Activated CD8-positive, alpha-beta memory T cell treated with anti-CD3 and anti-CD28 coated beads for 4 hours (primary cell): ENCODE results near the gene KCNMB4.
"Not testable (repeated sequence)": the region's sequence is repeated elsewhere in the genome, so short reads cannot be mapped to it uniquely, and the experiment has no call there.

Experiments used
- DNase-seq, 2 donors: peaks; one replicate each; pipeline ENCODE4 v3.0.0-alpha.2; 2020; ENCODE audit warnings: low read depth in 2 of 2

Gene KCNMB4

DNA sequence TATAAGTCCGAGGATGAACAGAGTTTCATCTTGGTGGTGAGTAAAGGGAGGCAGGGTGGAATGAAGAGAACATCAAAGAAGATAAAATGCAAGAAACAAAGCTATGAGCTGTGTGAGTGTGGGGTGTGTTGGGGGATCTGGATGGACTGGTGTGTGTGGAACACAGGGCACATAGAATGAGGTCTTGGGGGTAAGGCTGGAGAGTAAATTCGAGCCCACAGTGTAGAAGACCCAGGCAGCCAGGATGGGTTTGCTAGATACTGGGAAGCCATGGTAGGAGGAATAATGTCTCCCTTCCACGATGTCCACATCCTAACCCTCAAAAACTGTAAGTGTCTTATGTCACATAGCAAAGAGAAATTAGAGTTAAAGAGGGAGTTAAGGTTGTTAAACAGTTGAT lies 6.8 kb downstream of the KCNMB4 start:
- no peak for DNase-seq

DNA sequence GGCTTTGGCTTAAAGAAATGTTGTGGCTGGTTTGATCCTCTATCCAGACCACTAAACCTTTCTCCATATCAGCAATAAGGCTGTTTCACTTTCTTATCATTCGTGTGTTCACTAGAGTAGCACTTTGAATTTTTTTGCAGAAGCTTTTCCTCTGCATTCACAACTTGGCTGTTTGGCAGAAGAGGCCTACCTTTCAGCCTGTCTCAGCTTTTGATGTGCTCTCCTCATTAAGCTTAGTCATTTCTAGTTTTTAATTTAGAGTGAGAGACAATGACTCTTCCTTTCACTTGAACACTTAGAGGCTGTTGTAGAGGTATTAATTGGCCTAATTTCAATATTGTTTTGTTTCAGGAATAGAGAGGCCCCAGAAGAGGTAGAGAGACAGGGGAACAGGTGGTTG lies 13.8 kb downstream of the KCNMB4 start:
- DNase-seq: no peak

DNA sequence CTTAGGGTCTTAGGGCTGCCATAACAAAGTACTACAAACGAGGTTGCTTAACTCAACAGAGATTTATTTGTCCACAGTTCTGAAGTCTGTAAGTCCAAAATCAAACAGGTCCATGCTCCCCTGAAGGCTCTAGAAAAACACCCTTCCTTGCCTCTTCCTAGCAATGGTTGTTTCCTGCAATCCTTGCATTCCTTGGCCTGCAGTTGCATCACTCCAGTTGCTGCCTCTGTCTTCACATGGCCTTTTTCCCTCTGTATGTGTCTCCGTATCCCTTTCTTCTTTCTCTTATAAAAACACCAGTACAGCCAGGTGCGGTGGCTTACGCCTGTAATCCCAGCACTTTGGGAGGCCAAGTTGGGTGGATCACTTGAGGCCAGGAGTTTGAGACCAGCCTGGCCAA lies 17.4 kb downstream of the KCNMB4 start:
- DNase-seq: no peak

DNA sequence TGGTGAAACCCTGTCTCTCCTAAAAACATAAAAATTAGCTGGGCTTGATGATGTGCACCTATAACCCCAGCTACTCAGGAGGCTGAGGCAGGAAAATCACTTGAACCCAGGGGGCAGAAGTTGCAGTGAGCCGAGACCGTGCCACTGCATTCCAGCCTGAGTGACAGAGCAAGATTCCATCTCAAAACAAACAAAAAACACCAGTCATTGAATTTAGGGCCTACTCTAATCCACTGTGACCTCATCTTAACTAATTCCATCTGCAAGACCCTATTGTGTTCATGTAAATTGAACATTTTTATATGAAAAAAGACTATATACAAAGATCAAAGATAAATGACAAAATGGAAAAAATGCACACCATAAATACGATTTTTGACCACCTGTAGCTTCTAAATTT lies 17.8 kb downstream of the KCNMB4 start:
- DNase-seq: no peak

DNA sequence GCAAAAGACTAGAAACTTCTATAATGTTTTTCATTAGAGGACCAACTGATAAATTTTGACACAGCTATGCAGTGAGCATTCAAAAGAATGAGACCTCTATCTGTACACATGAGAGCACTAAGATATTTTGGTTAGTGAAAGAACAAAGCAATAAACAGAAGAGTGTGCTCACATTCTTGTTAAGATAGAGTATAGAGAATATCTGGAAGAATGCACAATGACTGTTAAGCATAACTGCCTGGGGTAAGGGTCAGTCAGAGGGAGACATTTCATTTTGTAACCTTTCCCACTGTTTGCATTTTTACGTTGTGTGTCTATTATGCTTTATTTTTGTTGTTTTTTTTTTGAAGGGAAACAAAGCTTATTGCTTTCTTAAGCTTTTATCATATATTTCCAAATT lies 20.7 kb downstream of the KCNMB4 start:
- DNase-seq: no peak

DNA sequence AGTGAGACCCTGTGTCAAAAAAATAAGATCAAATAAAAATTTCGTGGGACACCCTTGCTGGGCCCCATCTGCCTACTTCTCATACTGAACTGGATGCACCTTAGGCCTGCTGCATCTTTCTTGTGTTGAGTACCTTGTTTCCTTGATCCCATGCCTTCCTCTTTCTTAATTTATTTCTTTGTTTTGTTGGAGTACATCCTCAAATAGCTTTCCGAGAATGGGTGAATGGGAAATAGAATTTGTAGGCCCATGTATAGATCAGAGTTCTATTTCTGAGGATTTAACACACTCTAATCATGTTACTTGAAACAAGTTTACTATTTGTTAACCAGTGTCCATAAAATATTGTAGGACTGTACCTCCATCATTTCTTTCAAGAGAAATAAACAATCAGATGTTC lies 23.6 kb downstream of the KCNMB4 start:
- no peak for DNase-seq

DNA sequence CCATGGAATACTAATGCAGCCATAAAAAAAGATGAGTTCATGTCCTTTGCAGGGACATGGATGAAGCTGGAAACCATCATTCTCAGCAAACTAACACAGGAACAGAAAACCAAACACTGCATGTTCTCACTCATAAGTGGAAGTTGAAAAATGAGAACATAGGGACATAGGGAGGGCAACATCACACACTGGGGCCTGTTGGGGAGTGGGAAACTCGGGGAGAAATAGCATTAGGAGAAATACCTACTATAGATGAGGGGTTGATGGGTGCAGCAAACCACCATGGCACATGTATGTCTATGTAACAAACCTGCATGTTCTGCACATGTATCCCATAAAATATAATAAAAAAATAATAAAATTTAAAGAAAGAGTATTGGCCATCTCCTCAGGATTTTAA lies 26.5 kb downstream of the KCNMB4 start:
- not testable (repeated sequence) for DNase-seq

DNA sequence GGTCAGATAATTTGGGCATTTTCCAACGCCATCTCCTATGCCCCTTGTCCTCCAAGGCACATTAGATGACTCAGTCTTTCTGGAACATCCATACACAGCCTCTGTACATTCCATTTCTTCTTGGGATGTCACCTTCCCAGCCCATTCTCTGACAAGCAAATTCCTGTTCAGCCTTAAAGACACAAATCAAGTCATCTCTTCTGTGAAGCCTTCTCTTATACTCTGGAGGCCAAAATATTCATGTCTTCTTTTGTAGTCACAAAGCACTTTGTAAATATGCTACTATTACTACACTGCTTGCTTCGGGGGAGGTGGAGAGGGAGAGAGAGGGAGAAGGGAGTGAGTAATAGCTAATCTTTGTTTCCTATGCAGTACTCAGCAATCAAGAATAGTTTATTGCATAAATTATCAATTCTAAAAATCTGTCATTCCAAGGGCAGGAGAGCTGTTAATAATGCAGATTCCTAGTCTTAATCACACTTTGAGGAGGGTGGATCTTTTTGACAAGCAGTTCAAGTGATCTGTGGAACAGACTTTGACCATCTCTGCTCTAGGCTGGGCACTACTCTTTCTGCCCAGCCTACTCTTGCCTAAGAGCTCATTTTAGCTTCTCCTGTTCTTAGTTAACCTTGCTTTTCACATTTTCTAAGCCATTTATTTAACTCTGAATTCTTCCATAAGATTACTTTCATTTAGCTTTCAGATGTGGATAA lies 27.9 kb downstream of the KCNMB4 start:
- DNase-seq: no peak

DNA sequence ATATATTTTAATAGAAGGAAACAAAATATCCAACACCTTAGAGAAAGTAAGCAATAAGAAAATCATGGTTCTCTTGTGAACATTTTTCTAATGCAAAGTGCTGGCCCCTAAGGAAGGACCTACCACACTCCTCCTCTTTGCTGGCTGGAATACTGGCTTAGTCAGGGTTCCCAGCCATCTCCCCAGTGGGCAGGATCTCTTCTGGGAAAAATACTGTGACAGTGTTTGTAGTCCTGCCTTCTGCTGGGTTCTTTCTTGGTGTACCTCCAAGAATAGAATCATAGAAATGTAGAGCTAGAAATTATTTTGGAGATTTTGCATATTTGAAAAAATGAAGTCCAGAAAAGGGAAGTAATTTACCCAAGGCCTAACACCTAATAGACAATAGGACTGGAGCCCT lies 31.9 kb downstream of the KCNMB4 start:
- no peak for DNase-seq

DNA sequence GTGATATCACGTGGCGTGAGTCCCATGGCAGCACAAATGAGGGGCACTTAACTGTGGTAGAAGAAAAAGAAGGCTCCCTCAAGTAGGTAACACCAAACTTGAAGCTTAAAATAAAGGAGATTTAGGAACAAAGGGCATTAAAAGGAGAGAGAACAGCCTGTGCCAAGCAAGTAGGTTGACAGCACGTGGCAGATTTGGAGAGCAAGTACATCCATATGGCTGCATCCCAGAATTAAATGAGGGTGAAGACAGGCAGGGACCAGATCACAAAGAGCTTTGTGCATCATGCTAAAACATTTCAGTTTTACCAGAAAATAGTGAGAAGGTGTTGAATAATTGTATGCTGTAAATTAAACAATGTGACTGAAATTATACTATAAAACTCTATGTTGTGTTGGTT lies 32.8 kb downstream of the KCNMB4 start:
- DNase-seq: no peak

DNA sequence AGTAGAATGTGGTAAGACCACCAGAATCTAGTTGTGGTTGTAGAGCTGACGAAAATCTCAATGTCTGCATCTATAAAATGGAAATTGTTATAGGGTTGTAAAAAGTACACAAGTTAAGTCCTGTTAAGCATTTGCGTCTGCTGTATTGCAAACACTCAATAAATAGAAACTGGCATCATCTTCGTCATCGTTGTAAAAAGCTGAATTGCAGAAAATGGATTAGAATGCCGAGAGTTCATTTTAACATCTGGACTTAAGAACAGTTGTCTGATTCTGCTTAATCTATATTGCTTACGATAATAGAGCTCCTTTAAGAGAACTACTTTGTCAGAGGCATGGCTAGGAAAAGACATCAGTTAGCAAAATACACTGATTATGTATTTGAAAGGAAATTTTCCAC lies 33.2 kb downstream of the KCNMB4 start:
- no peak for DNase-seq

DNA sequence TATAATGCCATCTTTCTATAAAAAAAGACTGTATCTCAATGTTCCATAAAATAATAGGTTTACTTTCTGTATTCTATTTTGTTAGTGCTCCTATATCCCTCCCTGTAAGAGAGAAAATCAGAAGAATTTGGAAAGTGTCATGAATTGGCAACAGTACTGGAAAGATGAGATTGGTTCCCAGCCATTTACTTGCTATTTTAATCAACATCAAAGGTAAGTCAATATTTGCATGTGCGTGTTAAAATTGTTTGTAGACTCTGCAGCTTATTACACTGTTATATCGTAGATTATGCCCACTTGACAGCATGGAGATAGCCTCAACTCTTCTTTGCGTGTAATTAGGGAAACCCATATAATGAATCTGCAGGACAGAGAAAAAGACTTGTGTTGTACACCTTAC lies 34.0 kb downstream of the KCNMB4 start:
- DNase-seq: no peak

DNA sequence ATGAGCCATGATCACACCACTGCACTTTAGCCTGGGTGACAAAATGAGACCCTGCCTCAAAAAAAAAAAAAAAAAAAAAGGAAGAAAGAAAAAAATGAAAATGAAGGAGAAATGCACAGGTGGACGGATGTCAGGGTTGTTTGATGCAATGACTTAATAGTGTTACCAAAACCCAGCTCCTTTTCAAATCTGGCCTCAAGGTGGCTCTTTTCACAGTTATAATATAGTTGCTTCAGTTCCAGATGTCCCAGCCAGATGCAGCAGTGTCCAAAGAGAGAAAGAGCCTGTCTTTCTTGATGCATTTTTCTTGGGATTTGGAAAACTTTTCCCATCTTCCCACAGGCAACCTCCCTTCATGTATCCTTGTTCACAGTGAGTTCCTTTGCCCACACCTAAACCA lies 36.5 kb downstream of the KCNMB4 start:
- DNase-seq: no peak

DNA sequence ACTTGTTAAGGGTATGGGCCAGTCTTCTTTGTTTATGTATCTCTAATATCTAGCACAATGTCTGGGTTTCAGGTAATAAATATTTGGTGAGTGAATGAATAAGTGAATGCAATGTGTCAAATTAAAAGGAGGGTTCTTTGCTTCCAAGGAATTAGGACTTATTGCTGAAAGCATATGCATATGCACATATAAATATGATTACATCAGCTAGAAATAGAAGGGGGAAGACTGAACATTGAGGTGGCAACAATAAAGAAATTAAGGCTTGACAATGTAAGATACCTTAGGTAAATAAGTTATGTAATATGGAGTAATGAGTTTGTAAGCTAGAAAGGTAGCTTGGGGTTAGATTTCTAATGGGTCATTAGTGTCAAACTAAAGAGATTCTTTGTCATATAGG lies 37.7 kb downstream of the KCNMB4 start:
- DNase-seq: no peak

DNA sequence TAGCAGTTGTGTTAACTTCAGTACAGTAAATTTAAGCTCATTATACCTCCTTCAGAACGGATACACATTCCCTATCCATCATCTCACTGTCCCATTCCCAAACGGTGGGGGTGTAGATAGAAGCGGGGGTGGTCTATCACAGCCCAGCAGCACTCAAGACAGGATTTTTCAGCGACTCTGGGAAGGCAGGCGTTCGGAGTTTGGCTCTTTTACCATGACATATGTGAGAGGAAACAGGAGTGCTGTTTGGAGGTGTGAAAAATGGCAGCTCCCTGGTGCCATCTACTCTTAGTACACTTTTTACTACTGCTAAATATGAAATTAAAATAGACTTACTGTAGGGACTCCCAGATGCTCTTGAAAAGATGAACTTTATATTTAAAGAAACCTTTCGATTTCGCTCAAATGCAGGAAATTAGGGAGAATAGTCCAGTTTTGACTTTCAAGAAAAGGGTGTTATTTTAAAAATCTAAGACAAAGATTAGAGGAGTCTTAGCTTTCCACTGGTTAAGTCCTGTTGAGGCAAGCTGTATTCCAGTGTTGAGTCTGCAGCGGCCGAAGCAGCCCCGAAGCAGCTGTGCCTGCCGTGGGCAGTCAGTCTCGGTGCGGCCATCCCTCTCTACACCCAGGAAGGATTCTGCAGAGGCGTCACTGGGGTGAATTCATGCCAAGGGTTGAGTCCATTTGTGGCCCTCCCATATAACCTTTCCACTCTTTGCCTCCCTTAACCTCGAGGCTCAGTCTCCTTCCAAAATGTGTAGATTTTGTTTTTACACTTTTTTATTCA lies 42.1 kb downstream of the KCNMB4 start:
- DNase-seq: no peak

DNA sequence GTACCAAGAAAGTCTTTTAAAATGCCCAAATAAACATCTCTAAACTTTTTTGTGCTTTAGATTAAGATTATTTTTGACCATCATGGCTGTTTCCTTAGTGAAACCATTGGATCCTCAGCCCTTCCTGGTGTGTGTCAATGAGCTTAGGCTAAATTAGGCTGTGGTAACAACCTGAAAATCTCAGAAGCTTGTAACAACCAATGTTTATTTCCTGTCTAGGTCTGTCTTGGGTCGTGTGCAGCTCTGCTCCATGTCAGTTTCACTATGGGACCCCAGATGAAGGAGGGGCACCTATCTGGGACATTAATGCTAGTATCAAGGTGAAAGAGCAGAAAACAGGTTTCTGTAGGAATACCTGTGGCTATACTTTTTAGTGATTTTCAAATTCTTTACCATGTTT lies 49.9 kb downstream of the KCNMB4 start:
- DNase-seq: no peak

DNA sequence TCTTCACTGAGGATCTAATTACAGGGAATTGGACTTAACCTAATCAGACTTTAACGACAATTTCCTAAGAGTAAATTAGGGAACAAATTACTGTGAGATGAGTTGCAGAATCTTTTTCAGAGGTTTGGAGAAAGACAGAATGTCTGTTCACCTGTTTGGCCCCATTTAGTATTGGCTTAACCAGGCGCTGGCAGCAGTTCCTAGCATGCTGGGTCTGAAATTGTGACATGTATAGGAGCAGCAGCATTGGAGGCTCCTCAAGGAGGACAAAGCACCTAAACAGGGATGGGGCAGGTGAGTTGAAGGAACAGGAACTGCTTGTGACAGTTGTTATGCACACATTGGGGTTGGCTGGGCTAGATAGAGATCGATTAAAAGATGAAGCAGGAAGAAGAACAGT lies 51.0 kb downstream of the KCNMB4 start:
- no peak for DNase-seq

DNA sequence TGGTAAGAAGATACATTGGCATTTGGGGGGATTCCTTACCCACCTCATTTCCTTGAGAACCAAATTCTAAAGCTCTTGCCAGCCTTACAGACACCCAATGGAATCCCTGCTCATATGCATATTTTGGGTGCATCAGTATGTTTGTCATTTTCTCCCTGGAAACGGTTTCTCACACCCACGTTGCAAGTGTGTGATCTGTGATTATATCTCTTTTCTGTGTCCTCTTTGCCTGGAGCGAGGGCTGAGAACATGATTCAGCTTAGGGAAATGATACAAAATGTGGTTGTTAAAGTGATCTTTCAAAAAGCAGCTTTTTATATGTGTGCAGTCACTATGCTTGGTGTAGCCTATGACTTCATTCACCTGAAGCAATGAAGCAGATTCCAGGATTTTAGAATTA lies 52.0 kb downstream of the KCNMB4 start:
- DNase-seq: no peak

DNA sequence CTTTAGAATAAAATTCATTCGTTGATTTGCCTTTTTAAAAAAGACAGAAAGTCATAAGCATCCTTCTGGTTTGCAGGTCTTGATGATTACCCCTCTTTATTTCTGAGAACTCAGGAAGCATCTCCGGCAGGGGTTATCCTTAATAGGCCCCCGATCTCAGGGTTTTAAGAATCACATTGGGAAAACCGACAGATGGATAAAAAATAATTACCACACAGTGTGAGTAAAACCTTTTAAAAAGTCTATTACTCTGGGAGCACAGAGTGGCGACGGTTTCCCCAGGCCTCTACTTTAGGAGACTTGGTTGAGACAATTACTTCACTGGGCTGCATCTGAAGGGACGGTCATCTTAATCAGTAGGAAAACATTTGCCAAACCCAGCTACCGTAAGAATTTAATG lies 56.5 kb downstream of the KCNMB4 start:
- no peak for DNase-seq

DNA sequence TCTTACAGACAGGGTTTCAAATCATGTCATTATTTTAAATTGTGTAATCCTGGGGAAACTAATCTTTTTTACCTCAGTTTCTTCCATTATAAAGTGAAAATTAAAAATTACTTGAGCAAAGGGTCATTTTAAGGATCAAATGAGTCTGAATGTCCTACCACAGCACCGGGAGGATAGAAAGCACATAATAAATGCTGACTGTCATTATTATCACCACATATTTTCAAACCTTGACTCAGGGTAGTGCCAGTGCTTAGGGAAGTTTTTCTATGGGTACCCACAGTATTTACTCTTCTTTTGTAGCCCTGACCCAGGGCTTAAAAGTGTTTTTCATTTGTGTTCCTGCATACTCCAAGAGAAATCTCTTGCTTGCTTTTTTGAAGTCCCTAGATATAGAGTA lies 60.5 kb downstream of the KCNMB4 start:
- DNase-seq: no peak

DNA sequence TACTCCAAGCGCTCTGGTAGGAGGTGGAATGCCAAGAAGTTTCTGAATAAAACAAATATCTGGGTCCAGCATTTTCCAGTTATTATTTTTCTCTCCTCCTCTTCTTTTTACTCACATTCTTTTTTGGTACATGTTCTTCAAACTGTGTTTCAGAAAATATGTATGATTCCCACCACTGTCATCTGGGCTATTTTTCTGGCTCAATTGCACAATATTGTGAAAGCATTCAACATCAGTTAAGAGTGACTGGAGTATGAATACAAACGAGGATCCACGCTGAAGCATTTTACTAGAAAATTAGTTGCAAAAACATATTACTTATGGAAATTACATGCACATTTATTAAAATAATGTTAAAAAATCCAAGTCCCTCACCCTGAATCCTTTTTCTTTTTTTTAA lies 61.5 kb downstream of the KCNMB4 start:
- no peak for DNase-seq

DNA sequence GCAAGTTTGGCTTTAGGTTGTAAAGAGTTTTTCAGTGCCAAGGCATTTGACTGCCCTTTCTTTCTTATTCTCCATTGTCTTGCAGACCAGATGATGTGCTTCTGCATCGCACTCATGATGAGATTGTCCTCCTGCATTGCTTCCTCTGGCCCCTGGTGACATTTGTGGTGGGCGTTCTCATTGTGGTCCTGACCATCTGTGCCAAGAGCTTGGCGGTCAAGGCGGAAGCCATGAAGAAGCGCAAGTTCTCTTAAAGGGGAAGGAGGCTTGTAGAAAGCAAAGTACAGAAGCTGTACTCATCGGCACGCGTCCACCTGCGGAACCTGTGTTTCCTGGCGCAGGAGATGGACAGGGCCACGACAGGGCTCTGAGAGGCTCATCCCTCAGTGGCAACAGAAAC lies 64.3 kb downstream of the KCNMB4 start:
- no peak for DNase-seq

DNA sequence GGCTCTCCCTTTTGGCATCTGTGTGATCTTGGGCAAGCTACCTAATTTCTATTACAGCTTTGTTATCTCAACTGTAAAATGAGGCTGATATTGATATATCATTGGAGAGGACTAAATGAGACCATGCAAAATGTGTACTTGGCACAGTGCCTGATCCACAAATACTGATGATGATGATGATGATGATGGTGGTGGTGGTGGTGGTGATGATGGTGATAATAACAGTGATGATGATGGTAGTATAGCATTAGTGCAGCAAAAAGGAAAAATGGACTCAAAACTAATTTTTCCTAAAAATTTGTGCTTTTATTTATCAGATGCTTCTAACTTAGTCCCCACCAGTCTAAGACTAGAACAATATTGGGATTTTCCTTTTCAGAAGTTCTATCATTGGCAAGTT lies 70.7 kb downstream of the KCNMB4 start:
- no peak for DNase-seq
